Ectodermal cell (in vitro differentiated cells): Measurements from ENCODE around the gene ZC4H2.
"Not testable (repeated sequence)": the region's sequence is repeated elsewhere in the genome, so short reads cannot be mapped to it uniquely, and the experiment has no call there.

ENCODE experiments used
- H3K27ac ChIP-seq: 2 replicates; pipeline ENCODE4 v1.7.0; 2013; ENCODE audit warnings: mild to moderate bottlenecking, low read depth, low read length; ENCODE audit not compliant: insufficient read depth, poor library complexity, severe bottlenecking
- H3K27me3 ChIP-seq: 2 replicates; pipeline ENCODE4 v1.7.0; 2013; ENCODE audit warnings: mild to moderate bottlenecking, low read length; ENCODE audit not compliant: insufficient read depth, control insufficient read depth, poor library complexity, severe bottlenecking
- H3K36me3 ChIP-seq: one replicate; pipeline ENCODE4 v1.7.0; 2013; ENCODE audit warnings: low read length; ENCODE audit not compliant: control insufficient read depth, insufficient read depth
- H3K4me1 ChIP-seq: one replicate; pipeline ENCODE4 v1.7.0; 2013; ENCODE audit warnings: low read length; ENCODE audit not compliant: control insufficient read depth, insufficient read depth
- H3K4me3 ChIP-seq: 2 replicates; pipeline ENCODE4 v1.7.0; 2013; ENCODE audit warnings: low read depth, low read length, control low read depth; ENCODE audit not compliant: insufficient read depth
- H3K9me3 ChIP-seq: 2 replicates; pipeline ENCODE4 v1.7.0; 2013; ENCODE audit warnings: mild to moderate bottlenecking, low read length, moderate library complexity; ENCODE audit not compliant: control insufficient read depth
- WGBS, 2 experiments: methylation state at CpG; one replicate each; pipeline ENCODE4 v1.1.7; 2013; ENCODE audit warnings: missing lambda C conversion rate in 2 of 2; 5-methylcytosine and 5-hydroxymethylcytosine counted together

The ZC4H2 gene

DNA sequence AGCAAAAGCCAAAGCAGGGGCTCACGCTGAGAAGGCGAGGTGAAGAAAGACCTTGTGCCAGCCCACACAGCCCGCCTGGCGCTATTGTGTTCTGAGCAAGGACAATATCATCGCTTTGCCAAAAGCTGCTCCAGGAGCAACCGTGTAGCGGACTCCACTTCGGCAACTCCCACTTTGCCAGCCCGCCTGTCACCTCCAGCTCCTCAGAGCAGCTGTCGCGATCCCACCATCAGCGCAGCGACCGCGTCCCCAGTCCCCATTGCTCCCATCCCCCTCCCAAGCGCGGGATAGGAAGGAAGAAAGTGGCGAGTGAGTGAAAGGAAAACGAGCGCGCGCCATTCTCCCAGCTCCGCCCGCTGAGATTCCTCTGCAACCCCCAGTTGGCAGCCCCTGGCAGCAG lies 759 bp downstream of the ZC4H2 start:
- Histone ChIP-seq H3K9me3 (no peaks in the 10 kb centered on the region), H3K27me3 (no peaks in the 10 kb centered on the region), H3K4me3 (peak overlapping the region; percentile 60), H3K27ac (peak overlapping the region; percentile 82), H3K36me3 (no peaks in the 10 kb centered on the region), H3K4me1 (no peaks in the 10 kb centered on the region)
- WGBS, 2 experiments: 0 to 1% methylated on average over 15 to 24 of the region's 24 CpGs

DNA sequence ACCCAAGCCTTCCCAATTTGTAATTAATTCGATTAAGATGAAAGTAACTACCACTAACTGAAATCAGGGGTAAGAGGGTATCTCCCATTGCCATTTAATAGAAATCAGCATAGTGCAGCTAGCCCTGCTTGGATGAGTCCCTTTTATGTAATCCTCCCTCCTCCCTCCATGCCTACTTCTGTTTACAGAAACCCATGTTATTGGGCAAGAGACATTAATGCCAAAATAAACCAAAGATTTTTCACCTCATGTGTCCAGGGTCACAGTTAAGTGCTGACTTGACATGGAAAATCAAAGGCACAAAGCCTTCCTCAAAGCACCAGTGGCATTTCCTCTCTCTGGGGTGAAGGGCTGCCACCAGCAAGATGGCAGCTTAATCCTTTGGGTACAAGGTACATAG lies 50.8 kb downstream of the ZC4H2 start:
- no peak overlapping the region for H3K4me3 ChIP-seq
- H3K36me3 ChIP-seq: no peaks in the 10 kb centered on the region
- no peaks in the 10 kb centered on the region for H3K27me3 ChIP-seq
- no peaks in the 10 kb centered on the region for H3K9me3 ChIP-seq
- no peak overlapping the region for H3K27ac ChIP-seq
- WGBS, 2 experiments: 94 to 100% methylated on average over 1 of the region's 1 CpG
- no peaks in the 10 kb centered on the region for H3K4me1 ChIP-seq

GRCh38 chrX:64908121-64908520 lies 68.1 kb downstream of the ZC4H2 start:
- Histone ChIP-seq H3K36me3 (no peaks in the 10 kb centered on the region), H3K4me1 (no peaks in the 10 kb centered on the region), H3K9me3 (no peaks in the 10 kb centered on the region), H3K4me3 (no peak overlapping the region), H3K27ac (no peak overlapping the region), H3K27me3 (no peaks in the 10 kb centered on the region)
- WGBS, 2 experiments: 86 to 89% methylated on average over 5 of the region's 5 CpGs

- no peak overlapping the region for H3K4me3 ChIP-seq
- H3K27me3 ChIP-seq: no peaks in the 10 kb centered on the region
- H3K9me3 ChIP-seq: no peaks in the 10 kb centered on the region
- no peak overlapping the region for H3K27ac ChIP-seq
- H3K36me3 ChIP-seq: no peaks in the 10 kb centered on the region
- H3K4me1 ChIP-seq: no peaks in the 10 kb centered on the region
- WGBS, 2 experiments: 81 to 86% methylated on average over 10 of the region's 10 CpGs
Observed at GRCh38 chrX:64894454-64895038, 81.7 kb downstream of the ZC4H2 start.

GRCh38 chrX:64885850-64886249 lies 90.4 kb downstream of the ZC4H2 start:
- H3K27me3 ChIP-seq: no peaks in the 10 kb centered on the region
- no peak overlapping the region for H3K27ac ChIP-seq
- H3K9me3 ChIP-seq: no peaks in the 10 kb centered on the region
- no peaks in the 10 kb centered on the region for H3K36me3 ChIP-seq
- H3K4me1 ChIP-seq: no peaks in the 10 kb centered on the region
- no peak overlapping the region for H3K4me3 ChIP-seq

GRCh38 chrX:64878709-64879108 lies 97.5 kb downstream of the ZC4H2 start:
- WGBS, 2 experiments: 90 to 95% methylated on average over 12 of the region's 12 CpGs
- not testable (repeated sequence) for H3K27ac ChIP-seq

GRCh38 chrX:64867217-64867616 lies 109.0 kb downstream of the ZC4H2 start:
- H3K4me3 ChIP-seq: no peak overlapping the region
- H3K9me3 ChIP-seq: no peaks in the 10 kb centered on the region
- H3K27me3 ChIP-seq: no peaks in the 10 kb centered on the region
- no peaks in the 10 kb centered on the region for H3K4me1 ChIP-seq
- H3K27ac ChIP-seq: no peak overlapping the region
- no peaks in the 10 kb centered on the region for H3K36me3 ChIP-seq

More at GRCh38 chrX:64878709-64879108, 97.5 kb downstream of the ZC4H2 start:
- H3K4me1 ChIP-seq, H3K27me3 ChIP-seq, H3K4me3 ChIP-seq, H3K36me3 ChIP-seq, H3K9me3 ChIP-seq: not testable (repeated sequence)
